HG03064 (cell line): ENCODE measurements around the gene SLC39A3.
"Not testable (repeated sequence)": the region's sequence is repeated elsewhere in the genome, so short reads cannot be mapped to it uniquely, and the experiment has no call there.

Source experiments
- ATAC-seq: cut with Tn5 transposase; IDR thresholded peaks from one replicate; pipeline ENCODE4 v1.9.1; 2021; ENCODE audit warnings: low read depth; ENCODE audit not compliant: unreplicated experiment

SLC39A3 gene

DNA sequence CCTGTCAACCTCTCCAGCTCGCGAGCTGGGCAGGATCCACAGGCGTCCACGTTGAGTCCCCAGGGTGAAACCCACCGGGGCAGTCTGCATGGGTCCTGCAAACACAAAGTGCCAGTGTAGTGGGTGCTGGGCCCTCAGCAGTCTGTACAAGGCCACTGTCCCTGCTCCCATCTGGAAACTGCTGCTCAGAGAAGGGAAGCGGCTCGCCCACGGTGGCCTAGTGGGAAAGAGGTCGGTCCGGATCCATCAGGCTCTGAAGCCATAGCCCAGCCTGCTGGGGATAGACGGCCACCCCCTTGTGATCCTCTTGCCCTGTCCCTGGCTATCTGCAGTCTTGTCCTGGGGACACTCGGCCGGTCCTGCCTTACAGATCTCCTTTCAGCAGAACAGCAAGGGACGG is 16.1 kb downstream of the SLC39A3 start:
- ATAC-seq, result no peak

DNA sequence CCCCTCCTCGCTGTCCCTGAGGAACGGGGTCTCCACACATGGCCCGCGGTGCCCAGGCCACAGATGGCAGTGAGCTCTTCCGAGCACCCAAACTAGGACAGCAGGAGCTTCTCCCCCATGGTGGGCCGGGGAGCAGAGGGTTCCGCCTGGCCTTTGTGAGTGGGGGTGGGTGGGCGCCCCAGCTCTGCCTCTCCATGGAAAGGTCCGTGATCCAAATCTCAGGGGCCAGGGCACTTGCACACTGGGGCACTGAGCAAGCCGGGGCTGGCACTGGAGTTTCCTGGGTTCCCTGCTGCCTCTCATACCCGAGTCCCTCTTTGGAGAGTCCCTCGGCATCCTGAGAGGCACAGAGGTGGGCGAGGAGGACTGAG is 16.5 kb downstream of the SLC39A3 start:
- ATAC-seq, result no peak

DNA sequence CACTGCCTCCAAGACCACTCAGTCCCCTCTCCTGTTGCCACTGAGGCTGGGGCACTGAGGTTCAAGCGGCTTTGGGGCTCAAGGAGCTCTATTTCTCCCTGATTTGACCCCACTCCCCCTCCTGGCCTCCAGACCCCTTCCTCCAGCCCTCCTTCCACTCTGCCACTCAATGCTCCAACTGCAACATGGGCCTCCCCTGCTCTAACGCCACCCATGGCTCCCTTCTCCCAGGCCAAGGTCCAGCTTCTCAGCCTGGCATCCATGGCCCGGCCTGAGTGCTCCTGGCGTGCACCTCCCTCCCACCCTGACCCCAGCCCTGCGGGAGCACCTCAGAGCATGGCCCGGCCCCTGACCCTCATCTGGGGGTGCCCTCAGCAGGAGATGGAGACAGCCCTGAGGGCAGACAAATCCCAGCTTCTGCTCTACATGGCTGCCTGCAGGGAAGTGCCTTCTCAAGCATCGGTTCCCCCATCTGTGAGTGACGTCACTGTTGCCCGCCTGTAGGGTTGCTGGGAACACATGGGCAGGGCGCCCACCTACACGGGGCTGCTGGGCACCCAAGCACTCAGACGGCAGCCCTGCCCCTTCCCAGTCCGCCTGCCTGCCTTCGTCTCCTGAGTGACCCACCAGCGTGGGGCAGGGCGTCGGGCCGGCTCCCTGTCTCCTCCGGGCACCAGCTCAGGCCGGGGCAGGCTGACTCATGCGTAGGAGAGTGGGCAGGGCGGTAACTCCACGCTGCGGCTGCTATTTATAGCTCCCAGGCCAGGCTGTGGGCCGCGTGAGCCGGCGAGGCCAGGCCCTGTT is 17.1 kb downstream of the SLC39A3 start:
- ATAC-seq, result no peak

DNA sequence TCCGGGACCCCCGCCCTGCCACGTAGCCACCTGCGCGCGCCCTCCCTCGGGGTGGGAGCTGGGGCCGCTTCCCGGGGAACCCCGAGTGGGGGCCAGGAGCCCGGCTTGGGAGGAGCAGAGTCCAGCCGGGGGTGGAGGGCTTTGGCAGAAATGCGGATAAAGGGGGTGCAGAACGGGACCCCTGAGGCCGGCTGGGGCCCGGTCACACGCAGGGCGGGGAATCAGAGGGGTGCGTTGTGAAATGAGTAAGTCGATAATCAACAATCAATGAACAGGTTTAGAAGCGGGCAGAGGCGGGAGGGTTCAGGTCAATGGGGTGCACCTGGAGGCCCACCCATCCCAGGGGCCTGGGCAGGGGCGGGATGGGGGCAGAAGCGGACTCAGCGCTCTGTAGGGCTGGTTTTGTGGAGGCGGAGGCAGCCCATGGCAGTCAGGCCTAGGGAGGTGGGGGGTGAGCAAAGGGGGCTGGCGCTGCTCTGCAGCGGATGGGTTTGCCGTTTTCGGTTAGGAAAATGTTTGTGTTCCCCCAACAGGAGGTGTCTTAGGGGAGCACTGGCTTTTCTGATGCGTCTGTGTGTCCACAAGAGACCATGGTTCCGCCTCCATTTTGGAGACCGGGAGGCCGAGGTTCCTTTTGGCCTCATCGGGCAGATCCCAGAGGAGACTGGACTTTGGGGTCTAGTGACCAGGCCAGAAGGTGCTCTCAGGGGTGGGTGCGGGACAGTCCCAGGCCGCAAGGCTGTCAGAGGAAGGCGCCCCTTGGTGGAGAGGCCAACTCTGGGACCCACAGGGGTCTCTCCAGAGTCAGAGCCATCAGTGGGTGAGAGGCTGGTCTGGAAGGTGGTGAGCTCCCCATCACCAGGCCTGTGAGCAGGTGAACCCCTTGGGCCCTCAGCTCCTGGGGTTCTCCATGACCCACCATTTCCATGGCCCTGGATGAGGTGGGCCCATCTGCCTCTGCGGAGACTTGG is 18.0 kb downstream of the SLC39A3 start:
- ATAC-seq, result no peak

DNA sequence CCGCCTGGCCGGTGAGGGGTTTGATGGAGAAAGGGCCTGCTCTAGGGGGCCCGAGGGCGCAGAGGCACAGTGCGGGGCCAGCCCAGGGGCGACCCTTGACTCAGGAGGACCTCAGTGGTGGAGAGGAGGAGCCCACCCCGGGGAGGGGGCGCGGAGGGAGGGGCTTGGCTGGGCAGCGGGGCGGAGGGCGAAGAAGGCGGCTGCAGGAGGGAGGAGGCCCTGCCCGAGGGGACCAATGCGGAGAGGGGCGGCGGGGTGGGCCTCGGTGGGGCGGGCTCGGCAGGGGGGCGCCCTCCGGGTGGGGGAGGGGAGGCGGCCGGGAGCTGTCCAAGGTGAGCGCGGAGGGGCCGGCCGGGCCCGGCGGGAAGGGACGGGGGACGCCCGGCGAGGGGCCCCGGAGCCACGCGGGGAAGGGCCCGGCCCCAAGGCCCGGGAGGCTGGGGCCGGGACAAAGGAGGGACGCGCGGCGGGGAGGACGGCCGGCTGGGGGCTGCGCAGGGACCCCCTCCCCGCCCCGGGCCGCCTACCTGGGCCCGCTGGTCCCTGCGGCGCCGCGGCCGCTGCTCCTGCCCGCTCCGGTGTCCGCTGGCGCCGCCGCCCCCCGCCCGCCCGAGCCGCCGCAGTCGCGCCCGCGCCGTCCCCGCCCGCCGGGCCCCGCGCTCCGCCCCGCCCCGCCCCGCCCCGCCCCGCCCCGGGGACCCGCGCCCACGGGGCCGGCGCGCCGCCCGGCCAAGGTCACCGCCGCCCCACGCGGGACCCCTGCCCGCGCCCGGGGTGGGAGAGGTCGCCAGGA is 18.8 kb downstream of the SLC39A3 start, which contains the start of gene DIRAS1:
TSS of gene DIRAS1 (minus strand) at position 596 of the 793 bp plus-strand sequence. CDS start 3,566 bp downstream, outside the sequence.
- no peak for ATAC-seq

DNA sequence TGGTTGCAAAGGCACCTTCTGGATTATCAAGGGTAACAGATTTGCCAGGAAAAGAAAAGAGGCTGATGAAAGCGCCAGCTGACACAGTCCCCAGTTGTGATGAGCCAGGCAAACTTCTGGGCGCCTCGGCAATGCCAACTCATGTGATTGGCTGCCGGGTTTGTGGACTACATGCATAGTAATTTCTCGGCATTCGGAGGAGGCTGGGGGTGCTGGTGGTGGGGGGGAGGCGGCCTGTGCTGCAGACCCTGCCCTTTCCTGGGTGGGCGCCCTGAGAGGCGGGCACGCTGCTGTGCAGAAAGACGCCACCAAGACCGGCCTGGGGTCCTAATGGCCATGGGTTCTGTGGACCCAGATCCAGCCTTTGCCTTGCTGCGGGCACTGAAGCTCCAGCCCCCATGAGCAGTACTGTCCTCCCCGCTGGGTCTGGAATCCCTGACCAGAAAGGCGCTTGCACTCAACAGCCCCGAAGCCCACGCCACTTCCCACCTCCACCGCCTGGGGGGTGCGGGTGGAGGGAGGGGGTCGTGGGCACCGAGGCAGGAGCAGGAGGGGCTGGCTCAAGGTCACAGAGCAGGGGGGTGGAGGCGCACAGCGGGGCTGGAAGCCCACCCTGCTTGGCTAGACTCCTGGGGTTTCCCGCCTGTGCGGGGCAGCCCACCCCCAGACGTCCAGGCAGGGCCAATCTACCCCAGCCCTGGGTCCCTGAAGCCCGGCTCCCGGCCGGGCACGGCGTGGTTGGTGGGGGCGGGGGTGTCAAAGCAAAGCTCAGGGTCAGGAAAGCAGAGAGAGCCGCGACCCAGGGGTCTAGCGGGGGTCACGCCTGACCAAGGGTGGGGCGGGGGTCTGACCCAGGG is 19.7 kb downstream of the SLC39A3 start:
- ATAC-seq, result no peak

DNA sequence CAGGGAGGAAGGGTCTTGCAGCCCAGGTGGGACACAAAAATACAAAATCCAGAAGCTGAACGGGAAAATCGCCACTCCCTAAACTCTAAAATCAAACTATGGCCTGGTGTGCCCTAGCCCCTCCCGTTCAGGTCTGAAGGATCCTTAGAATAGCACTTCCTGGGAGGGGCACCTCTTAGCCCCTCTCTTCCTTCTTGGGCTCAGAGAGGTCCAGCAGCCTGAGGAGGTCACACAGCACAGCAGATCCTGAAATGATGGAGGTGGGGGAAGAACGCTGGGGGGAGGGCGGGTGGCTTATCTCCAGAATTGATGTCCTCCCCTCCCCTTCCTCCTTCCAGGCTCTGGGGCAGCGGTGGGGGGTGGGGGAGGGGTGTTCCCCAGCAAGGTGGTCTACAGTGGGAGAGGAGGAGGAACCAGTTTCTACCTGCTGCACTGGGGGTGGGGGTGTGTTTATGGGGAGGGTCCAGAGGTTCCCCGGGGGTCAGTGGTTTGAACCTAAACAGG is 20.5 kb downstream of the SLC39A3 start:
- ATAC-seq, result no peak

DNA sequence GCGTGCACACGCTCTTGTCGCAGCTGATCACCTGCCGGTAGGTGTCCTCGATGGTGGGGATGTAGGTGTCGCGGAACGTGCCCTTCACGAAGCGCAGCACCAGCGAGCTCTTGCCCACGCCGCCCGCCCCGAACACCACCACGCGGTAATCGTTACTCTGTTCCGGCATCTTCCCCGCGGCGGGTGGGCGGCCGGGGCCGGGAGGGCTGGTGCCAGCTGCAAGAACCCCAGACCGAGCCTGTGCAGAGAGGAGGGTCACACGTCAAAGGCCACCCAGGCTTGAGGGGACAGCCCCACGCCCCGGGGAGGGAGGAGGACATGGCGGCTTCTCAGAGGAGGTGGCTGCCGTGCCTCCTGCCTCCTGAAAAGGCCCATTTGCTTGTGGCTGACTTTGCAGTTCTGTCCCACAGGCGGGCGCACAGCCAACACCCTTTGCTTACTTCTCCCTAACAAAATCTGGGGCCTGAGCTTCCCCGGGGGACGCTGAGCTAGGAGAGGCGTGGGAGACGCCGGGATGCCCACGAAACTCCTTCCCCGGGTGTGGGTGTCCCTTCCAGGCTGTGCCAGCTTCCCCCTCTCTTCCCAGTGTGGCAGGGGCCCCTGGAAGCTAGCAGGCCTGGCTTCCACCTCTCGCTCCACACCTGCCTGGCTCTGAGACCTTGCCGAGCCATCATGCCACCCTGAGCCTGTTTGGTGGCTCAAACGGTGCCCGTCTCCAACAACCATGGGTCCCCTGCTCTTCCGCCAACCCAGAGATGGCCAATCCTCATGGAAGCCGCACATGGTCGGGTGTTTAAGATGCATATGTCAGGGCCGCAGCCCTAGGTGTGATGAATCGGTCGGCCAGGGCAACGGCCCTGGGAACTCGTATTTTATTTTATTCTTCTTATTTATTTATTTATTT is 21.9 kb downstream of the SLC39A3 start:
- ATAC-seq, result no peak

DNA sequence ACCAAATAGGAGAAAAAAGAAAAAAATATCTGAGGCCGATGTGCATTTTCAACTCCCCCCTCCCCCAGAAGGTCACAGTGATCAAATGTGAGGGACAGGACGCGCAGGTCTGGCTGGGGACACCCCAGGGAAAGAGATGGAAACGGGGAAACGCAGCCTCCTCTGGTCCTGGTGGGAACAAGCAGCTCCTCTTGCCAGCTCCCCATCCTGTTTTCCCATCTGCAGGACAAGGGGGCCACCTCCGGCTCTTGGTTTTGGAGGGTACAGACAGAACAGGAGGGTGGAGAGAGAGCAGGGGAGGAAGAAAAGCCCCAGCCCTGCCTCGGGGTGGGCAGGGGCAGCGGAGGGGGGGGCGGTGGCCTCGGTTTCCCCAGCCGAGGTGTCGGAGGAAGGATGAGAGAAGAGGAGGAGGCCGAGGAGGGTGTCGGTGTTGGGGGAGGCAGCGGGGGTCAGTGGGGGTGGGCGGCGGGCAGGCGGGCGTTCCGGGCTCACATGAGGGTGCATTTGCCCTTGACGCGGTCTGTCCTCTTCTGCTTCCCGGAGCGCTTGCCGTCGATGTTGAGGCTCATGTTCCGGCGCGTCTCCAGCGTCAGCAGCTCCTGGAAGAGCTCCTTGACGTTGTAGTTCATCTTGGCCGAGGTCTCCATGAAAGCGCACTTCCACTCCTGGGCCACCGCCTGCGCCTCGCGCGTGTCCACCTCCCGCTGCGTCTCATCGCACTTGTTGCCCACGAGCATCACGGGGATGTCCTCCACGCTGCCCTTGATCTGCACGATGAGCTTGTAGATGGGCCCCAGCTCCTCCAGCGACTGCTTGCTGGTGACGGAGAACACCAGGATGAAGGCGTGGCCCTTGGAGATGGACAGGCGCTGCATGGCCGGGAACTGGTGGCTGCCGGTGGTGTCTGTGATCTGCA is 22.8 kb downstream of the SLC39A3 start:
- ATAC-seq, result no peak

DNA sequence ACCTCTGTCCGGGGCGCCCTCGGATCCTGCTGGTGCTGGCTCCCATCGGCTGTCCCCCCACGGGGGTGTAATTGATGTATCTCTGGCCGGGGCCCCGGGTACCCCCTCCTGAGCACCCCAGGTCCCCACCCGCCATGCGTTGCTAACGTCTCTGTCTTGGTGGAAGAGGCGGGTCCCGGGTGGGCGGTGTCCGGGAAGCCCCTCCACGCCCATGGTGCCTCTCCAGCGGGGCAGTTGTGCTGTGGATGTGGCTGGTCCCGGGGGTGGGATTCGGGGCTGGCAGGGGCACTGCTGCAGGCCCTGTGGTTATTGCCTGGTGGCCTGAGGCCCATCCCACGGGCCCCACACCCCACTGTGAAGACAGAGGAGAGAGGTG is 23.6 kb downstream of the SLC39A3 start:
- no peak for ATAC-seq

DNA sequence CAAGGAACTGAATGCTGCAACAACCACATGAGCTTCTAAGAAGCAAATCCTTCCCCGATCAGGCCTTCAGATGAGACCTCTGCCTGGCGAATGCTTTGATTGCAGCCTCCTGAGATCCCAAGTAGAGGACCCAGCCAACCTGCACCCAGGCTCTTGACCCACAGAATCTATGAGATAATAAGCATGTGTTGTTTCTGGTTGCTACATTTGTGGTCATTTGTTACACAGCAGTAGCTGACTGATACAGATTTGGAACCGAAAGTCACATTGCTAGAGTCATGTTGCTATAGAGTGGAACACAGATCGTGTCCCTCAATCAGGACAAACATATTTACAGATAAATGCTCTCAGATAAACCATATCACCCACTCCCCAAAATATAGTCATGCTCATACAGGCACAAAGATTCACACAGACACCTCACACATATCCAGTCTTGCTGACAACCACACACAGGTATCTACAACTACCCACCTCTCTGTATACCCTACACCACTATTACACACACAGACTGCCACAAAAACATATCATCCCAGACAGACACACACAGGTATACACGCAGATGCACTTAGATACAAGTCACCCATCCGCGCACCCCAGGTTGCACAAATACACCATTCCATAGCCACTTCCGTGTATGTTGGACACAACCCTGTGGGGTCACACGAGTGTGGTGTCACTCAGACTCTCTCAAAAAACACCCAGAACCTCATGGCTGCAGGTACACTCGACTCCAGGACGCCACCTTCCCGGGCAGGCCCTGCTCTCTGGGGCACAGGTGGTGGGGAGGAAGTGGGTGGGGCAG is 24.1 kb downstream of the SLC39A3 start:
- no peak for ATAC-seq

DNA sequence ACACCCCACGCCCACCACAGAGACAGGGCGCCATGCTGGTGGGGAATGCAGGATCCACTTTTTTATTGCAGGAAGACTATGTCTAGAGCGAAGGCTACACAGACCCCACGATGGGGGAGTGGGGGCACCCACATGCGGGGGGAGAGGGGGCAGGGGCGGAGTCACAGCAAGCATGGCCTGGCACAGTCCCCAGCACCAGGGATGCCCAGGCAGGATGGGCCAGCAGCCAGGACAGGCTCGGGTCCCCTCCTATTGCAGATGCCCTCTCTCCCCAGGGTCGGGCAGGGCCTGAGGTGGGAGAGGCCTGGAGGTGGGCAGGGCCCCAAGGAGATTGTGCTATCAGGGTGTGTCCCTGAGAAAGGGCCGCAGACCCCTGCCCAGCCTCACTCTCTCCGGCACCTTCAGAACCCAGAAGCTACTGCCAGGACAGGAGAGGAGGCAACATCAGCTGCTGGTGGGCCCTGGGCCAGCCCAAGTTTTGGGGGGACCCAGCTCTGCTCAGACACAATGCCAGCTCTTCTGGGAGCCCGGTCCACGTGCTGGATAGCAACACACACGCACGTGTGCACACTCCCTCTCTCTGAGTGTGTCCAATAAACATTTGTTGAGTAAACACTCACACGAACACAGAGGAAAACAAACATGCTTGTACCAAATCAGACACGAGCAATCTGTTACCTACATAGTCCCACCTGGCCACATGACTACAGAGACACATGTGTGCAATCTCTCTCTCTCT is 25.1 kb downstream of the SLC39A3 start:
- ATAC-seq, result no peak

DNA sequence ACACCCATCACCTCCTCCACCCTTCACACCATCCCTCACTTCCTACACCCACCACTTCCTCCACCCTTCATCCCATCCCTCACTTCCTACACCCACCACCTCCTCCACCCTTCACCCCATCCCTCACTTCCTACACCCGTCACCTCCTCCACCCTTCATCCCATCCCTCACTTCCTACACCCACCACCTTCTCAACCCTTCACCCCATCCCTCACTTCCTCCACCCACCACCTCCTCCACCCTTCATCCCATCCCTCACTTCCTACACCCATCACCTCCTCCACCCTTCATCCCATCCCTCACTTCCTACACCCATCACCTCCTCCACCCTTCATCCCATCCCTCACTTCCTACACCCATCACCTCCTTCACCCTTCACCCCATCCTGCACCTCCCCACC is 25.7 kb downstream of the SLC39A3 start:
- not testable (repeated sequence) for ATAC-seq

DNA sequence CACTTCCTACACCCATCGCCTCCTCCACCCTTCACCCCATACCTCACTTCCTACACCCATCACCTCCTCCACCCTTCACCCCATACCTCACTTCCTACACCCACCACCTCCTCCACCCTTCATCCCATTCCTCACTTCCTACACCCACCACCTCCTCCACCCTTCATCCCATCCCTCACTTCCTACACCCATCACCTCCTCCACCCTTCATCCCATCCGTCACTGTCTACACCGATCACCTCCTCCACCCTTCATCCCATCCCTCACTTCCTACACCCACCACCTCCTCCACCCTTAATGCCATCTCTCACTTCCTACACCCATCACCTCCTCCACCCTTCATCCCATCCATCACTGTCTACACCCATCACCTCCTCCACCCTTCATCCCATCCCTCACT is 26.6 kb downstream of the SLC39A3 start:
- ATAC-seq, result not testable (repeated sequence)

DNA sequence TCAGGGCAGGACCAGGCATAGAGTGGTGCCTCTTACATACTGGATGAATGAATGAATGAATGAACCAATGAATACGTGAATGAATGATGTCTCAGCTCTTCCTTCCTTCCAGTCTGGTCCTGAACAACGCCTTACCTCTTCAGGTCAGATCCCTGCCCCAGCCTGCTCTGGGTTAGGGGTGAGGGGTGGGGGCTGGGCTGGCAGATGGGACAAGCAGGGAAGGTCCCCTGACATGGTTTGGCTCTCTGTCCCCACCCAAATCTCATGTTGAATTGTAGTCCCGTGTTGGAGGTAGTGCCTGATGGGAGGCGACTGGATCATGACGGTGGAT is 28.0 kb downstream of the SLC39A3 start:
- no peak for ATAC-seq

DNA sequence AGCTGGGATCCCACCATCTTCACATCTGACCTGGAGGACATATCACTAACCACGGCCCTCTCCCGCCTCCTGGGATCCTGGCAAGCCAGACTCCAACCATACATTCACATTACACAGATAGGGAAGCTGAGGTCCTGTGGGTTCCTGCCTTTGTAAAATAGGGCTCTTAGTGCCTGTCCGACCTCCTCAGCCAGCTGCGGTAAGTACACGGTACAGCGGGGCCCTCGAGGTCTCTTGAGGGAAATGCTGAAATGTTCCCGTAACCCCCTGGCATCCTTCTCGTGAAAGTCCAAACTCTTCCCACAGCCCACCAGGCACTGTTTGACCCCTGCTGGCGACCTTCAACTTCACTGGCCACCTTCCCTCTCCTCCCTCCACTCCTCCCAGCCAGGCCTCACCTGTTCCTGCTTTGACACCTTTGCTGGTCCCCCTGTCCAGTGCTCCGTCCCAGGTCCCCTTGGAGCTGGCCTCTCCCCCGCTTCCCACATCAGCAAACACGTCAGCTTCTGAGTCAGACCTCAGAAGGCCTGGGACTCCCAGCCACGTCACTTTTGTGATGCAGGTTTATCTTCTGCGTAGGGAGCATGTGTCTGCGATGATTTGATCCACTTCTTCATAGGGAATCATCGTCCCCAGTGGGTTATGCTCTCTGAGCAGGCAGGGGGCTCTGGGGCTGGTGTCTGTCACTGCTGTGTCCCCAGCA is 28.5 kb downstream of the SLC39A3 start:
- no peak for ATAC-seq
